GM19099 (cell line): ENCODE results near the gene JAZF1.

Source experiments
- POLR2A ChIP-seq: IDR thresholded peaks from 3 replicates; pipeline ENCODE4 v1.6.1; 2011; ENCODE audit warnings: low read depth; ENCODE audit not compliant: insufficient read length; ENCODE audit errors: extremely low read depth

Gene JAZF1

DNA sequence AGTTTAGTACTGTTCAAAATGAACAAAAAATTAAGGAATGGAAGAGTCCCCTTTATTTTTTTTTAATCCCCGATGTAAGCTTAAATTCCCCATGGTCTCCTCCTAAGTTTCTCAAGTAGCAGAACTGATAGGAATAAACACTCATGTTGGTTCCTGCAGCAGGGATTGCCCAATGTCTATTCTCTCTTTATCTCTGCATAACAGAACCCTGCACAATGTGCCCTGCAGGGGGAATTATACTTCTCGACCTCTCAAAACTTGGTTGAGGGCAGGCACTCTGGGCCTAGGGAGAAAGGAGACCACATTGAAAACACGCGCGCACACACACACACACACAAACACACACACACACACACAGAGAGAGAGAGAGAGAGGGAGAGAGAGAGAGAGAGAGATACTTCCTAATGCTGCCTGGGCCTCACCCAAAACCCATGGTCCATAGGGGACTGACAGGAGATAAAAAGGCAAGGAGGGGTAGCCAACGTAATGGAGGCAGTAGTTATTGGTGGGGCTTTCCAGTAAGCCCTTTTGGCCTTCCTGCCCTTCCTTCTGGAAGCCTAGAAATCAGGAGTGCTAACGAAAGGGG lies 22.7 kb downstream of the JAZF1 start:
- no peak for TF ChIP-seq POLR2A

DNA sequence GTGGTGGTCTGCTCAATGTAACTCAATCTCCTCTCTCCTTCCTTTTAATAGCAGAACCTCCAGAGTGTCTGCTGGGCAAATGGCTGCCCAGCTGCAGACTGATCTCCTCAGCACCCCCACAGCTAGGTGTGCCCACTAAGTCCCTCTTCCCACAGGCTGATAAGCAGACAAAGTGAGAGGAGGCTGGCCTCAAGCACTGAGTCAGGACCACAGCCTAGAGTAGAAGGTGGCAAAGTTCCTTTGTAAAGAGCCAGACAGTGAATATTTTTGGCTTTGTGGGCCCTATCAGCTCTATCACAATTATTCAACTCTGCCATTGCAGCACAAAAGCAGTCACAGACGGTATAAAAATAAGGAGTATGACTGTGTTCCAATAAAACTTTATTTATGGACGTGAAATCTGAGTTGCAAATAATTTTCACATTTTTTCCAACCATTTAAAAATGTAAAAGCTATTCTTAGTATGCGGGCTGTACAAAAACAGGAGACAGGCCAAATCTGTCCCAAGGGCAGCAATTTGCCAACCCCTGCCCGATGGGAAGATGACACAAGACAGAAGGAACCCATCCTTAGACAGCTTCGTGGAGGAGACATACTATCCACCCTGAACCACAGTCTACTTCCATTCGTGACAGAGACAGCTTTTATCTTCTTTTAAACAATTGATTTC lies 23.4 kb downstream of the JAZF1 start:
- no peak for TF ChIP-seq POLR2A

DNA sequence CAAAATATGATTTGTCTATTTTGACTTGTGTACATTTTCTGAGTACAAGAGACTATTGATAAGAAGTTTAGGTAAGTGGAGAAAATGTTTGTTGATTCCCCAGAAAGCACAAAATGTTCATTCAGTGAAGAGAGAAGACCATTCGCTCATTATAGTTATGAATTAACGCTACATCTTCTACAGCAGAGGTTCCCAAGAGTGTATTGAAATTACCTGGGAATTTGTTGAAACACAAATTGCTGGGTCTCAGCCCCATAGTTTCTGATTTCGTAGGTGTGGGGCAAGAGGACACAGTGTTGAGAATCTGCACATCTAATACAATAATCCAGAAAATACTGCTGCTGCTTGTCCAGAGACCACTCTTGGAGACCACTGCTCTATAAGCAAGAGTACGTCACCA lies 24.2 kb downstream of the JAZF1 start:
- TF ChIP-seq POLR2A, result no peak

DNA sequence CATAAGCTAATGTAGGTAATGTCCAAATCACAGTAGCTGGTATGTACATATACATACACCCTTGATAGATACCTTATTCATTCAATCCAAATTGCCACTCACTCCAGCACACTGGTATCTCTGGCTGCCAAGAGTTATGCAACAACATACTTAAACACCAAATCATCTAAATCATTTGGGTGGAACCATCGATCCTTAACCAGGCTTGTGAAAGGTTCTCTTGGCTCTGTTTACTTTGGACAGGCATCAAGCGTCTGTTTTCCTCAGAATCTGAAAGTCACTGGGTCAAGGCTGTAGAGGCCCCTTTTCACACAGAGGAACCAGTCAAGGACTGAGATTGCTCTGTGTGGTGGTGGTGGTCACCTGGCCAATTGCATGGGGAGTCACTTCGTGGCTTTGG lies 24.6 kb downstream of the JAZF1 start:
- no peak for TF ChIP-seq POLR2A

DNA sequence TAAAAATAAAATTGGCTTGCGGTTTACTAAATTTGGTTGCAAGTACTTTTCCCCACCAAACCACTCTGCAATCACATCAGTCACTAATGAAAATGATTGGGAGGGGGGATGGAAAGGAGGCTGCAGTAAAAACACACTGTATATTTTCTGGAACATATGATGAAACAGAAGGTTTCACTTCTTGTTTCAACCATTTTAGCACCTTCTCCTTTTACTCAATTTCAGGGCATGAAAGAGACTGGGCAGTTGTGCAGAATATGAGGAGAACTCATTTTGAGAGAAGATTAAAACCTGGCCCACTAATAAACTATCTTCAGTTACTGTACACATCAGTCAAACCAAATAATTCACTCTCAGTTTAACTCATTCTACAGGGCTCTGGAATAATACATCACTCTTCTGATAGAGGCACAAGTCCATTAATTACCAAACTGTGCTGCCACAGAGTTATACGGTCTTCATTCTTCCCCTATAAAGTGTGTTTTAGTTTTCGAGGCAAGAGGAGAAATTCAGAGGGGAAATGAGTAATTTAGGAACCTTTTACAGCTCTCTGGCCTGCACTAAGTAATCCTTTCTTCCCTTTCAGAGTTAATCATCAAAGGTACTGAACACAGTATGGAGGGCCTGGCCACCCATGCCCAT lies 25.5 kb downstream of the JAZF1 start:
- no peak for TF ChIP-seq POLR2A

DNA sequence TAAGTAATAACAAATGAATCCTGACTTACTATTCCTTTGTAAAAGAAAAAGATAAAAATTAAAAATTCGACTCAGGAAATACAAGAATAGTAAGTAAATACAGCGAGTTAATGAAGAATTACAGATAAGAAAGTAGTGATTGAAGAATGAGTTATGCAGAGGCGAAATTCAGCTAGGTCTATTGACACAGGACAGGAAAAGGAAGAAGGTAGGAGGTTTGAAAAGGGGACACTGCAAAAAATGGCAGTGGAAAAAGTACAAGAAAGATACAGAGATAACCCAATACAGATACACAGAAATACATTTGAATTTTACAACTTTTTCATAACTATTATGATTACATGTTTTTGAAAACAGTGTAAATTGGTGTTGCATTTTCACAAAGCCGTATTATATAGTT lies 28.0 kb downstream of the JAZF1 start:
- TF ChIP-seq POLR2A, result no peak

DNA sequence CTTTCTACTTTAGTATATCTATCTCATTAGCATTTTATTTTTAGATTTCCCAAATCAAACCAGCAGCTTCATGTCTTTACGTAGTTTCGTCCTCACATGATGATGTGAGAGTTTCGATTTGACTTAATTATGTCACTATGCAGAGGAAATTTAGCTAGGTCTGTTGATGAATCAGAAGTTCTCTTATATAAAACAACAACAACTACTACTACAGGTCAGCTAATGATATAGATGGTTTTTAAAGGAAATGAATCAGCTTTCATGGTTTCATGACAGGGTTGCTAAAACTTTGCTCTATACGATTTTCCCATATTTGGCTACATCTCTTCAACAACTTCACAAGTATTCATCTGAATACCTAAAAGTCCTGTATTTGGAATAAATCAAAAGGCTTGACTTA lies 28.6 kb downstream of the JAZF1 start:
- TF ChIP-seq POLR2A, result no peak

DNA sequence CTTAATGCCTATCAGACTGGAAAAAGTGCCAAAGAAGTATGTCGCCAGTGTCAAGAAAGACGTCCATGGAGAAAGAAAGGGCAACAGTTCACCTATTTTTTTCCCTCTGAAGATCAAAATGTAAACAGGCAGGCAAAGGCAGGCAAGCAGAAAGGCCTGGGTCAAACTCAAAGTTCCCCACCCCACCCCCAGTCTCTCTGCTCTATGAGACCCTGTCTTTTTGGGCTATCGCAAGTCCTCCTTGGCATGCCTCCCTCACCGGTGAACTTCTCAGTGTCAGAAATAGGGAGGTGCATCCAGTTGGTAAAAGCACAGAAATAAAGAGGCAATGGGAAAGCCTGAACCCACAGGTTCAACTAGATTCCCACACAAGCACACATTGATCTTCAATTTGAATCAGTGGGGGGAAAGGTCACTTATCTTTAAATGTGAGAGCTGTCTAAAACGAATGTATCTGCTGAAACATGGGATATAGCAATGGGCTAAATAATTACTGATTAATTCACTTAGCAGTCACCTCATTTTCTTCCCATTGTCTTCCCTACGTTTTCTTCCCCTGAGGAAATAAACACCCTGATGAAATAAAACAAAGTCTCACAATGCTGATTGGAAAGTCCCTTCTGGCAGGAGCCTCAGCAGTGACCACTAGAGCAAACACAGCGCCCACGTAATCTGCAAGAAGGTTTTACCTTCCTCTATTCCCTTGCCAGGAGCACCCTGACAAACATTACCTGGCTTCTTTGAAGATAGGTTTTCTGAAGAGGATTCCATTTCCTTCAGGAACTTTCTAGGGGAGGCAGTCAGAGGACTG lies 31.1 kb downstream of the JAZF1 start:
- no peak for TF ChIP-seq POLR2A

DNA sequence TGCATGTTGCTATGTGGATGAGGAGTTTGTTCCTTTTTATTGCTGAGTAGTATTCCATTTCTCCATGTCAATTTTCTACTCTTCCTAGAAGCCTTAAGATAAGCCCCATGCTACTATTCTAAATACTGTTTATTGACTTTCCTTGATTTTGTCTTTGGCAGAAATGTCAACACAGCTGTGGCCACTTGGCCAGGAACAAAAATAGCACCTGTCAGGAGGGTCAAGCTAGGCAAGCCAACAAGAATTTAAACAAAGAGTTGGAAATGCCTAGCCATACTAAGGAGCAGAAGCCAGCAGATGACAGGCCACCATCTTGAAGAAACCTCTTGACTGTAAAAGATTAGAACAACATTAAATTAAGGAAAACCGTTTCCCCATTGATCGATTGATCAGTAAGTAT lies 34.7 kb downstream of the JAZF1 start:
- TF ChIP-seq POLR2A, result no peak

DNA sequence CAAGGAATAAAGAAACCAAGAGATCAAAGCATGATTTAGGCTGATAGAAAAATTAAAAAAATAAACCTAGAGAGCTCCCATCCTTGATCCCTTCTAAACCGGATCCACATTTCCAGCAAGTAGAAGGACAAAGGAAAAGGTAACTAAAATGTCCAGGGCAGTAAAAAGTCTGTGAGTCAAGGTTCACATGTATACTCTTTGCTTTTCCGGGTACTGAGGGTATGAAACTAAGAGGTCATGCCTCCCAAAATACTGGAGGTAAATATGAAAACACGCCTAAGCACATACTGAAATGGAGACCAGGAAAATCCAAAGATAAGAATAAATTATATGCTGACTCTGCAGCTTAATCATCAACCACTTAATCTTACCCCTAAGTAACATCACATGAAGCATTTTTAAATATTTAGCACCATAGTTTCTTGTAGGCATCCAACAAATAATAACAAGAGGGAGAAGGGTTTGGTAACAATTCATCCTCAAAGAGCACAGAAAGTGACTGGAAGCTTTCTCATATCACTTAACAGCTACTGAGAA lies 35.4 kb downstream of the JAZF1 start:
- no peak for TF ChIP-seq POLR2A

DNA sequence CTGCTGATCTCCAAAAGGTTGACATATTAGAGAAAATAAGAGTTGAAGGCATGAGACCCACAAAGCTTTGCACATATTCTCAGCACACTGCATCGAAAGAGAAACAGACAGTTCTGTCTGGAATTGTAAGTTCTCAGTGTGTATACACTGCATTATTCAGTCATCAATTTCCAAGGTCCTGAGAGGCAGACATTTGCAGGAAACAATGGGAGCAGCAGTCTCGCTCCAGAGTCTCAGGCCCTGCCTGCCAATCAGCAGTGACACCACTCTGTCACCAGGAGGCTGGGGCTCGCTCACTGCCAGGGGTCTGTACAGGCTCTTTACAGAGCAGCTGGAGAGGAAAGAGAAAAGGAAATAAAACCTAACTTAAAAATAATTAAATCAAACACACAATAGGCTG lies 36.3 kb downstream of the JAZF1 start:
- TF ChIP-seq POLR2A, result no peak

DNA sequence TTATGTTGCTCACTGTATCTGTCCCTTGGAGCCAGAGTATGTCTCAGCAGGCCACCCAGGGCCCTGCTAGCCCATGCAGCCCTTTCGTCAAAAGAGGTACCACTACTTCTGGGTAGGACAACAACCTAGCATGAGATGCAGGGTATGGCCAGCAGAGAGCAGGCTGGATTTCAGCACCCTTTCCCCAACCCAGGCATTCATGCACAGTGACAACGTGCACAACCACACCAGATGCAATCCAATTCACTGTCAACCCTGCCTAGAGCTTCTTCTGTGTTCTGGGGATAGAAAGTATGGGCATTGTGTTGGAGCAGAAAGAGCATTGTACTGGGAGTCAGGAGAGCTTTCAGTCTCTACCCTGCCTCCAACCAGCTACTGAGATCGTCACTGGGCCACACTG lies 37.9 kb downstream of the JAZF1 start:
- TF ChIP-seq POLR2A, result no peak

DNA sequence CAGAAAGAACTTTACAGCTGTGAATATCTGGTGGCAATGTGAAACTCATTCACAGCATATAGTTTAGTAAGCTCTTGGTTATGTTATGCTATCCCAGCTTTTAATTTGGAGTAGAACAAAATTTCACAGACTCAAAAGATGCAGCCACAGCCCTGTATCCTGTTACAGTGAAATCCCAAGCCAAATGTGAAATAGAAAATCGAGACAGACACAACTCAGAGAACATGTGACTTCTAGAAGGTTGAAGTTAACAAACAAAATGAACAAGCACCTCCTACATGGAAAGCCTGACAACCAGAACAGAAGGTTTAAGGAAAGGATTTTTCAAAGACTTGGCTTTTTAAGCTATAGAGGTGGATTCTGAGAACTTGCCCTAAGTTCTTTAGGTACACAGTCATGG lies 39.6 kb downstream of the JAZF1 start:
- TF ChIP-seq POLR2A, result no peak

DNA sequence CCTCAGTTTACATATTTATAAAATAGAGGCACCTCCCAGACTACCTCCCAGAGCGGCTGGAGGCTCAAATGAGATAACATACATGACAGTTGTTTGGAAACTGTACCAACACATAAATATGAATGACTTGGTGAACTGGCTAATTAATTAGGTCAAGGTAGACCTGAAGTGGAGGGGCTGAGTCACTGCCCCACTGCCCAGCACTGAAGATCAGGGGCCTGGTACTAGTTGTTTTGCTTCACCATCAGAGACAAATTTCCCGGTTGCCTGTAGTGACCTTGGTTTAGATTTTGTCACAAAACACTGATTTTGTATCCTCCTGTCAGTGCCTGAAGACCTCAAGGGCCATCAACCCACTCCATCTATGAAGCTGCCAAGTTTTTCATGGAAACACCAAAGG lies 41.8 kb downstream of the JAZF1 start:
- TF ChIP-seq POLR2A, result no peak

DNA sequence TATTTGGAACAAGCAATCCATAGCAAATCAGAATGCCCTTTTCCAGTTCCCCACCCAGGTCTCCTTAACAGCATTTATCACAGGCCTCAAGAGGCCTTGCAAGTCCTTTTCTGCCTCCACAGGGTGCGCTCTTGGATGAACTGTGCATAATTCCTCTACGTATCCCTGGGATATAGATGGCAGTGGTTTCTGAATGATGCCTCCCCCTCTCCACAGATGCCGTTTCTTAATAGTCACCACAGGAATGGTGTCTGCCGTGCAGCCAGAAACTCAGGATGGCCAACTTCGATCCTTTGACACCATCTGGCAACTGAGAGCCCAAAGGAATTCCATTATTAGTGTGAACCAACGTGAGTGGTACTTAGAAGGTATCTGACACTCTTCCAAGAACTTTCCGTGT lies 43.1 kb downstream of the JAZF1 start:
- TF ChIP-seq POLR2A, result no peak
